ENCODE data around the gene USH1G. TPM values are rescaled to one million over a fixed set of nuclear protein-coding genes. Genes with fewer than 3 reads are reported as not detected.

USH1G gene
- total and polyA plus RNA-seq, 12 donors, result 0.40 to 5.0 (median 1.2) TPM

DNA sequence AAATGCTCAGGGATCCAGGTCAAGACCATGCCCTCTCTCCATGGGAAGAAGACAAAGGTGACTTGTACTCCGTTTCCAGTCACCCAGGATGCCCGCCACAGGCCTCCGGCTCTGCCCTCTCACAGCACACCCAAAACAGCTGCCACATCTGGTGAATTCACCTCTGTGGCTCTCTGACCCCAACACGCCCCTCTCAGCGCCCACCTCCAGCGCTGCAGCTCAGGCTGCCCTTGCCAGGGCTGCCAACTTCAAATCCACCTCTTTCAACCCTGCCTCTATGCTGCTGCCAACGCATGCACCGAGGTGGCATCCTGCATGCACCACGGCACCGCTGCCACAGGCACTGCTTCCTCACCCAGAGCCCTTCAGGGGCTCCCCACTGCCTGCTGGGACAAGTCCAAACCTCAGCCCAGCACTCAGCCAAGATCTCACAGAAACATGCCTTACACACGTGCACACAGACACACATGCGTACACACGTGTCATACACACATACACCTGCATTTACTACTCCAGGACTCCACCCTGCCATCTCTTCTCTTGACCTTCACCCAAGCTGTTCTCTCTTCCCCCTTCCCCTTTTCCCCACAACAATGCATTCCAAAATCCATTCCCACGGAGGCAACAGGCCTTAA lies 42.0 kb upstream of the USH1G start:
- Histone ChIP-seq H3K27me3 (no peaks in the 10 kb centered on the region), H3K4me1 (replicated peaks in 1 of 2) (no peaks in the 10 kb centered on the region), H3K27ac (no peak overlapping the region), H3K9me3 (replicated peaks in 1 of 3) (no peaks in the 10 kb centered on the region), H3K36me3 (replicated peaks in 1 of 2) (no peaks in the 10 kb centered on the region), H3K4me3 (no peak overlapping the region)
- DNase-seq, result no peak
- WGBS, 4 donors, result 80 to 88% (median 84%) methylated on average over 11 to 14 of the region's 14 CpGs
- TF ChIP-seq, protein P1, sequence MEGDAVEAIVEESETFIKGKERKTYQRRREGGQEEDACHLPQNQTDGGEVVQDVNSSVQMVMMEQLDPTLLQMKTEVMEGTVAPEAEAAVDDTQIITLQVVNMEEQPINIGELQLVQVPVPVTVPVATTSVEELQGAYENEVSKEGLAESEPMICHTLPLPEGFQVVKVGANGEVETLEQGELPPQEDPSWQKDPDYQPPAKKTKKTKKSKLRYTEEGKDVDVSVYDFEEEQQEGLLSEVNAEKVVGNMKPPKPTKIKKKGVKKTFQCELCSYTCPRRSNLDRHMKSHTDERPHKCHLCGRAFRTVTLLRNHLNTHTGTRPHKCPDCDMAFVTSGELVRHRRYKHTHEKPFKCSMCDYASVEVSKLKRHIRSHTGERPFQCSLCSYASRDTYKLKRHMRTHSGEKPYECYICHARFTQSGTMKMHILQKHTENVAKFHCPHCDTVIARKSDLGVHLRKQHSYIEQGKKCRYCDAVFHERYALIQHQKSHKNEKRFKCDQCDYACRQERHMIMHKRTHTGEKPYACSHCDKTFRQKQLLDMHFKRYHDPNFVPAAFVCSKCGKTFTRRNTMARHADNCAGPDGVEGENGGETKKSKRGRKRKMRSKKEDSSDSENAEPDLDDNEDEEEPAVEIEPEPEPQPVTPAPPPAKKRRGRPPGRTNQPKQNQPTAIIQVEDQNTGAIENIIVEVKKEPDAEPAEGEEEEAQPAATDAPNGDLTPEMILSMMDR (IDR thresholded peaks at IDR 0.05), result no peak
- TF ChIP-seq POLR2A (IDR thresholded peaks at IDR 0.05), result no peak
- intact Hi-C loops (cut with DNase I), result loop anchor here (5.0 to 10.0 kb wide), 3 partner anchors 42 to 237 kb away; partner anchors contain the start of gene ARMC7 (in 1 of the 2)

DNA sequence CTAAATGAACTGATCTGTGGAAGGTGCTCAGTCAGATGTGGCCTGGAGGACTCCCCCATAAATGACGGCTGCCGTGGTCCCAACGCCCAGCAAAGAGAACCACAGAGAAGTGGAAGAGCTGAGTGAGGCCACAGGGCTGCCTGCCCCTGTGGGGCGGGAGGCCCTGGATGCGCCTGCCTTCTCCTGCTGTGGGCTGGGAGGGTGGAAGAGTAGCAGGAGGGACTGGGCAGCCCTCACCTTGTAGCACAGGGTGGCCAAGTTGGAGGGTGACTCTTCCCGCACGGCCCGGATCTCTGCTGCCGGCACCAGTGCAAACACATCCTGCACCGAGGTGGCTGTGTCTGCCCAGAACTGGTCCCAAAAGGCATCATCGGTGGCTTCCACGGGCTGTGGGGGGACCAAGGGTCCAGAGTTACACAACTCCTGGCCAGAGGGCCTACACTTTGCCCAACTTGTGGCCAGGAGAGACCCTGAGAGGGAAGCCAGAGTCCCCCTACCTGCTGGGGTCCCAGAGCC lies 41.2 kb upstream of the USH1G start:
- WGBS, 4 donors, result 91 to 93% (median 92%) methylated on average over 8 to 12 of the region's 12 CpGs; no CpG with 5 or more reads in 1 of the 4 donors

GRCh38 chr17:74963656-74964055 lies 40.6 kb upstream of the USH1G start:
- Histone ChIP-seq H3K27ac (no peak overlapping the region), H3K27me3 (no peaks in the 10 kb centered on the region), H3K36me3 (replicated peaks in 1 of 2) (no peaks in the 10 kb centered on the region), H3K4me1 (replicated peaks in 1 of 2) (no peaks in the 10 kb centered on the region), H3K9me3 (replicated peaks in 1 of 3) (no peaks in the 10 kb centered on the region), H3K4me3 (no peak overlapping the region)
- DNase-seq, result no peak
- TF ChIP-seq POLR2A (IDR thresholded peaks at IDR 0.05), result no peak
- TF ChIP-seq, protein P1 (IDR thresholded peaks at IDR 0.05), result no peak
- 60 to 74% (median 66%) methylated on average over 5 to 12 of the region's 12 CpGs for WGBS, 4 donors
- intact Hi-C loops (cut with DNase I), result loop anchor here (5.0 to 10.0 kb wide), 3 partner anchors 44 to 239 kb away; partner anchors contain the start of gene ARMC7 (in 1 of the 2)

More for the DNA sequence above, 41.2 kb upstream of the USH1G start:
- intact Hi-C loops (cut with DNase I), result loop anchor here (5.0 to 10.0 kb wide), 3 partner anchors 43 to 238 kb away; partner anchors contain the start of gene ARMC7 (in 1 of the 2)
- no peaks in the 10 kb centered on the region for H3K4me1 ChIP-seq (replicated peaks in 1 of 2)
- H3K36me3 ChIP-seq (replicated peaks in 1 of 2), result no peaks in the 10 kb centered on the region
- DNase-seq, result no peak
- TF ChIP-seq POLR2A (IDR thresholded peaks at IDR 0.05), result no peak
- TF ChIP-seq, protein P1 (IDR thresholded peaks at IDR 0.05), result no peak
- no peaks in the 10 kb centered on the region for H3K27me3 ChIP-seq
- H3K9me3 ChIP-seq (replicated peaks in 1 of 3), result no peaks in the 10 kb centered on the region
- no peak overlapping the region for H3K27ac ChIP-seq
- no peak overlapping the region for H3K4me3 ChIP-seq

DNA sequence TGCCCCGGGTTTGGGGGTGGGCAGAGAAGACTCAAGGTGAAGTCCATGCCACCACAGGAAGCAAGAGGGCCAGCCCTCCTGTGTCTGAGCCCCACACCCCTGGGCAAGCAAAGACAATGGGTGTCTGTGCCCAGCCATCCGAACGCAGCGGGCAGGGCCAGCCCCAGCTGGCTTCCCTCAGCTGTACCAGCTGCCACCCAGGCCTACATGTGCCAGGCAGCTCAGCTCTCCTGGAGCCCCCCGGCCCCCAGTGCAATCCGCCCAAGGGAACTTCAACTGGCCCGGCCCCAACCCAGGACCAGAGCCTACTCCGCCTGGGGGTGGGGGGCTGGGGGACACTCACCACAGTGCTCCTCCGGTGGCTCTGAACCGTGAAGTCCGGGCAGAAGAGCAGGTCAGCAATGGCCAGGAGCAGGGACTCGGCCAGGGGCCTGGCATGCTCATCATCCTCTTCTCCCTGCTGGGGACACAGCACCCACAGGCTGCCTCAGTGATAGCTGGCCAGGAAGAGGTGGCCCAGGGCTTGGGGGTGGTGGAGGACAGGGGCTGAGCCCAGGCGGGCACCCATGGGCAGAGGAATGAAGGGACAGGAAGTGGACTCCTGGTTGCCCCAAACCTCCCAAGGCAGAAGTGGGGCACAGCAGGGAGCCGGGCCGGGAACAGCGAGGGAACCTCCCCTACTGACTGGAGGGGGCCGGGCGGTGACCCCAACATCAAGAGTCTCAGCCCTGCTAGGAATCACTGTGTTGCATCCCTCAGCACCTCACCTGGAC lies 39.8 kb upstream of the USH1G start:
- WGBS, 4 donors, result 73 to 85% (median 82%) methylated on average over 11 to 18 of the region's 18 CpGs
- intact Hi-C loops (cut with DNase I), result loop anchor here (5.0 to 10.0 kb wide), 3 partner anchors 44 to 239 kb away; partner anchors contain the start of gene ARMC7 (in 1 of the 2)

More for the DNA sequence above, 39.8 kb upstream of the USH1G start:
- Histone ChIP-seq H3K27ac (no peak overlapping the region), H3K4me1 (replicated peaks in 1 of 2) (no peaks in the 10 kb centered on the region), H3K36me3 (replicated peaks in 1 of 2) (no peaks in the 10 kb centered on the region), H3K27me3 (no peaks in the 10 kb centered on the region), H3K9me3 (replicated peaks in 1 of 3) (no peaks in the 10 kb centered on the region), H3K4me3 (no peak overlapping the region)
- TF ChIP-seq, protein P1 (IDR thresholded peaks at IDR 0.05), result no peak
- no peak for TF ChIP-seq POLR2A (IDR thresholded peaks at IDR 0.05)
- no peak for DNase-seq

Measured in adrenal gland (tissue), 12 donors.